22Rv1 (cell line): ENCODE measurements around the gene MKI67.

ENCODE experiments used
- CTCF ChIP-seq: fragments of 450-650 bp; IDR thresholded peaks from 2 replicates; pipeline ENCODE4 v1.5.1; 2017; ENCODE audit warnings: mild to moderate bottlenecking
- ZFX ChIP-seq: fragments of 450-650 bp; IDR thresholded peaks from 2 replicates; pipeline ENCODE4 v1.6.1; 2017; ENCODE audit warnings: antibody characterized with exemption, borderline replicate concordance

- TF ChIP-seq CTCF = peak; percentile 97
- TF ChIP-seq ZFX = no peak
Observed at GRCh38 chr10:128150045-128150493, 23.8 kb upstream of the MKI67 start.
